Measurements from ENCODE around the gene PTPRB.

Gene PTPRB

DNA sequence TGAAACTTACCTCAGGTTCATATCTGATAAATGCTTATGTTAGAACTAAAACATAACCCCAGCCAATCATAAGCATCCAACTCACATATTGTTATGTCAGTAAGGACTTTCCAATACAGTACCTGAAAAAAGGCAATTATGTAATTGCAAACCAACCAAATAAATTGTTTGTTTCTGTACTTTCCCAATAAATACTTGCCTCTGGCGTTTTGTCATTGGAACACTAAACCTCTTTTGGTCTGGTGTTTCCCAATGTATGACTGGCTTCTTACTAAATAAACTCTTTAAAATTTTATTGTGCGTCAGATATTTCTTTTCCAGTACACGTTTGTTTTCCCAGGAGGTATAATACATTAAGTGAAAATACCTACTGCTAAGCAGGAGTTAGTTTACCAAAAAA lies 6.7 kb upstream of the PTPRB start:
- DNase-seq: no peak

DNA sequence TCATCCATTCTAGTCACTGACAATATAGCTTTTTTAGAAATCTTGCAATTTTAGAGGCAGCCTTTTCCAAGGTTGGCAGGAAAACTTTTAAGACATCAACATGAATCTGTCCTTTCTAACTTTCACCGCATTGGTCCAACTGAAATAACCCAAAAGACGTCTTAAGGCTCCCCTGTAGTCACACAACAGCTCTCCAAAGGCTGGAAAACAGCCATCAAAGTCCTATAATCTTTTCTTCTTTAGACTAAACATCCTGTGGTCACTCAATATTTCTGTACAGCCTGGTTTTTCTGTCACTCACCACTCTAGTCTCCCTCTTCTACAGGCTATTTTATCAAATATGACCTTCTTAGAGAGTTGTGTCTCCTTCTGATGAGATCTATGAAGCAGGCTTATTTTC lies 4.5 kb upstream of the PTPRB start:
- DNase-seq: no peak

DNA sequence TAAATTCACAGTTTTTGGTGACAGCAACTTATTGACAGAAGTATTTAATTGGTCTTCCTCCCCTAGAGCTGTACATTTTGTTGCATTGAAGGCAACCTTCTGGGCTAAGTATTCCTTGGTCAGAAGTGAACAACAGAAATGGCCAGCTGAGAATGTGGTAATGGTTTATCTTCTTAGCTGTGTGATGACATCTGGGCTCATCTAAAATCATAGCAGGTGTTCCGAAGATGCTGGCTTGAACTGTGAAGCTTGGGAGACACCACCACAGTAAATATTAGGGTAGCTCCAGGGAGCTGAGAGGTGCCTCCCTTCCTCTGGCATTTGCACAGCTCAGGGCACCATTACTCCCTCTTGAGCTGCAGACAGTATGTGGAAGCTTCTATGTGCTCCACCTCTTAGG lies 3.7 kb upstream of the PTPRB start:
- DNase-seq: no peak

DNA sequence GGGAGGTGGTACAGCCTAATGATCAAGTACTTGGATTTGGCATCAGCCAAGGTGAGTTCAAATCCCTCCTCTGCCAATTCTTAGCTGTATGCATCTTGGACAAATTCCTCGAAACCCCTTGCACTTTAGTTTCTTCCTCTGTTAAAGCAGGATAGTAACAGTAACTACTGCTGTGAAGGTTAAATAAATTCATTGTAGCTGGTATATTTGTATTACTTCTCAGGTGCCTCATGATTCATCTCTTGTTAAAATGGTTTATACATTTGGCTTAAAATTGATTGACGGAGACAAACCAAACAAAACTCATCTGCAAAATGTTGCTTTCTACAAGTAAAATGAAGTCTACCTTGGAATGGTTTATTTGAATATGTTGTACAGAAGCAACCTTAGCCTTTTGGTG lies 2.3 kb upstream of the PTPRB start:
- no peak for DNase-seq

DNA sequence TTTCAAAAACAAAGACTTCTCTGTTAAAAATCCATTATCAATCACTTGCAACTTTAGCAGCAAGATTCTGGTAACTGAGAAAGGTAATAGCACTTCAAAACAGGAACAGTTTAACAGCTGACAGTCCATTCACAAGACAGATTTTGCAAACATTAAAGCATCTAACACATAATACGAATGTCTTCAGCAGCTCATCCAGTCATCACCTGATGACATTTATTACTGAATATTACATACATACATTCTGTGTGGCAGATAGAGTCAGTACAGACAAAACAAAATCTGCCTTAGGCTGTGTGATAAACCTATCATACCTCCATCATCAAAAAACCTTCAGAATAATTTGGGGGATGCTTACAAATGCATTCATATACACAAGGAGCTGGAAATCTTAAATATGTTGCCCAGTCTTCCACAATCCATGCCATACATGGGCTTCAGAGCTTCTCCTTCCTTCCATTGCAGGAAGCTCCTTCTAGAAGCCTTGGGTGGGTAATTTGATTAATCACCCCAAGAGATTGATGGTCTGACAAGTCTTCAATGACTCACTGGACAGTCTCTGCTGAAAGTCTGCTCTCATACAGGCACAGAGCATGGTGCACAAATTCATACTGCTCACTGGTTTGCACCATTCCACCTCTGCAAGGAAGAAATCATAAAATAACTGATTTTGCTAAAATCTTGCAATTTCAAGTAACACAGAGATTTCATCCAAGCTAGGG lies 1.6 kb upstream of the PTPRB start:
- DNase-seq: no peak

DNA sequence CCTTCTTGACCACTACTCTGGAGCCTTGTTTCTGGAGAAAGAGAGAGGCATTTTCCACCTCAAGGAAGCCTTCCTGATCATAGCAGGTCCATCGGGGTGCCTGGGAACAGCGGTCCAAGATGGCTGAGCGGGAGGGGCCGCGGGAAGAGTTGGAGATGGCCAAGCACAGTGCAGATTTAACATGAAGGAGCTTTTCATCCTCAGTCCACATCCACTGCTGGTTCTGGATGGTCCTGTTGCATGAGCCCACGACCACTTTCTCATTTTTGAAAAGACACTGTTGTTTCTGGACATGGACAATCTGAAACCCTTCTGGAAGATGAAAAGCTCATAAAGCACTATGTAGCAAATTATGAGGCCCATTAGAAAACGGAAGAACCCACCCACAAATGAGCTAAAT lies 1.5 kb downstream of the PTPRB start:
- DNase-seq: no peak

DNA sequence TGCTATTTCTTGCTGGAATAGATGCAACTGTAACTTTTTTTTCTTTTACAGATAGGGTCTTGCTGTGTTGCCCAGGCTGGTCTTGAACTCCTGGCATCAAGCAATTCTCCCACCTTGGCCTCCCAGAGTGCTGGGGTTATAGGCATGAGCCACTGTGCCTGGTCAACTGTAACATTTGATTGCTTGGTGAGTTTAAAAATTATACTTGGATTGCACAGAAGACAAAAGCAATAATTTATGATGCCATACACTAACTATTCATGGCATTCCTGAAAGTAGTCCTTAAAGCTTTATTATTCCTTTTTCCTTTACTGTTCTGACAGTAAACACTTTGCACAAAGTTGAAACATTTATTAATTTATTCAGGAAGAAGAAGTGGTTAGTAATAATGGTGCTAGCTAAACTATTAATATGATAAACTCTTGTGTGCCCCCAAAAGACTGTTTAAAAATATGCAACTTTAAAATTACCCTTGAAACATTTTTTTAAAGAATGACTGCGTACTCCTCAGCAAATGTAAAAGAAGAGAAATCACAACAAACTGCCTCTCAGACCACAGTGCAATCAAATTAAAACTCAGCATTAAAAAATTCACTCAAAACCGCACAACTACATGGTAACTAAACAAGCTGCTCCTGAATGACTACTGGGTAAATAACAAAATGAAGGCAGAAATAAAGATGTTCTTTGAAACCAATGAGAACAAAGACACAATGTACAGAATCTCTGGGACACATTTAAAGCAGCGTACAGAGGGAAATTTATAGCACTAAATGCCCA lies 8.3 kb downstream of the PTPRB start:
- DNase-seq: no peak

DNA sequence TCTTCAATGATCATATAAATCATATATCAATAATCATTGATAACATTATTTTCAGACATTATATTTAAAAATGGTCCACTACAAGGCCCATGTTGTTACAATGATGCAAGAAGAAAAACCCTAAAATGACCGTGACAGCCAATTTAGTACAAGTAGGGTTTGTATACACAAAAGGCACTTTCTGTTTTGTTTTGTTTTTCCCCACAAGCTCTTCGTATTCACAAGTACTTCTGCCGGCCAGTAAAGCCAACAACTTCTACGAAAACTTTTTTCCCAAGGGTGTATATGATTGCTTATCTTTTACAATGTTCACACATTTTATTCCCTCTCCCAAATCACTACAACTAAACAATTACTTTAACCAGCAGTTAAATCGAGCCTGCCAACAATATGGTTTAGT lies 9.6 kb downstream of the PTPRB start:
- DNase-seq: no peak

DNA sequence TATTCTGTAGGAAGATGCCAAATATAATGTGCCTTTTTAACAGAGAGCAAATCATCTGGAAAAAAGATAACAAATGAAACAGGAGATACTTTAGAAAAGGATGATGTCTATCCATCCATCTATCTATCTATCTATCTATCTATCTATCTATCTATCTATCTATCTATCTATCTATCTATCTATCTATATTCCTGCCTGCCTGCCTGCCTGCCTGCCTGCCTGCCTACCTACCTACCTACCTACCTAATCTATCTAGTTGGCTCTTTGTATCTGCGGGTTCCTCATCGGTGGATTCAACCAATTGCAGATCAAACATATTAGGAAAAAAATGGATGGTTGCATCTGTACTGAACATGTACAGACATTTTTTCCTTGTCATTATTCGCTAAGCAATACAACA lies 11.0 kb downstream of the PTPRB start:
- DNase-seq: no peak

DNA sequence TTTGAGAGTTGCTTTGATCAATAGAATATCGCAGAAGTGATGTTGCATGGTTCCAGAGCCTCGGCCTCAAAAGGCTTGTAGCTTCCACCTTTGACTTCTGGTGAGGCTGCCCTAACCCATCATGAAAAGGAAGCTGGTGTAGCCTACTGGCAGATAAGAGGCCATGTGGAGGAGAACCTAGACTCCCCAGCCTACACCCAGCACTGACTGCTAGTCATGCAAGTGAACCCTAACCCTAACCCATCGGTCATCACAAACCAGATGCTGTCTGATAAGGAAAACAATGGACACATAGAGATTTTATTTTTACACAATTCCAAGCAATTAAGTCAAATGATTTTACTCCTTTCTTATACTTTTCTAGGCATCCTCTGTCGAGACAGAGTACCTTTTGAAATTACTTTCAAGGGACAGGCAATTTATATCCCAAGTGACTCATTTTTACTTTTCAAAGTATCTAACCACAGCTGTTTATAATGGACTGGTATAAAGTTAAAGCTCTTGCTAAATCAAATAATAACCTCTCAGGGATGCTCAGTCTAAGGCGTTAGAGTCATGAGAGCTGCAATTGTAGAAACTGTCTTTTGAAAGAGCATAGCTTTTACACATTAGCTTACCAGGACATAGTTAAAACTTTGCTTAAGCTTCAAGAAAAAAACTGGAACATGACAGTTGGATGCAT lies 17.6 kb downstream of the PTPRB start:
- no peak for DNase-seq

DNA sequence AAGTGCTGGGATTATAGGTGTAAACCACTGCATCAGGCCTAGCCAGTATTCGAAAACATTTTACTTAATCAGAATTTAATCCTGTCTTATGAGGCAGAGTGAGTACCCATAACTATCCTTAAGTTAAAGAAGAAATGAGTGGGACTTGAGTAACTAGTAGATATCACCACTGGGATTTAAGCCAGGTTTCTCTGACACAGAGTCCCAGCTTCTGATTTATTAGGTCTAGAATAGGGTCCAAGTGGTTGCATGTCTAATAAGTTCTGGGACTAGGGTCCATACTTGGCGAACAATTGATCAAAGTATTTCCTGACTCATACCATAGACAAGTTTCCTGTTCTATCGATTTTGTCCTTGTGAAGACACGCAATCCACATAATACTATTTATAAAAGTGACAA lies 18.9 kb downstream of the PTPRB start:
- no peak for DNase-seq

DNA sequence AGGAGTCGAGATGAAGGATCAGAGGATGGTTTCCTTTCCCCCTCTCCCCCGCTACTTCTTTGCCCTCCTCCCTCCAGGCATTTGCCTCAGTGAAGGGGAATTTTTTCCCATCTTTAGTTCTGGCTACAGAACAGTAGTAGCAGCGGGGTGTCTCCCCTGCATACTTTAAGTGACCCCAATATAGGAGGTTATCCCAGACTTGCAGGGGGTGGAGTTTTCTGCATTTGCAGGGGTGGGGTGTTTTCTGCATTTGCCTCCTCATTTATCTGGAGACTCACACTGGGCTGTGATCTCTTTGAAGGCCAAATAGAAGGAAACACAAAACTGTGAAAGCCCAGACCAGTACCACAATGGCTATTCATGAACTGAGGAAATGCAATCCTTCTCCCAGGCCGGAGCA lies 19.8 kb downstream of the PTPRB start:
- no peak for DNase-seq

DNA sequence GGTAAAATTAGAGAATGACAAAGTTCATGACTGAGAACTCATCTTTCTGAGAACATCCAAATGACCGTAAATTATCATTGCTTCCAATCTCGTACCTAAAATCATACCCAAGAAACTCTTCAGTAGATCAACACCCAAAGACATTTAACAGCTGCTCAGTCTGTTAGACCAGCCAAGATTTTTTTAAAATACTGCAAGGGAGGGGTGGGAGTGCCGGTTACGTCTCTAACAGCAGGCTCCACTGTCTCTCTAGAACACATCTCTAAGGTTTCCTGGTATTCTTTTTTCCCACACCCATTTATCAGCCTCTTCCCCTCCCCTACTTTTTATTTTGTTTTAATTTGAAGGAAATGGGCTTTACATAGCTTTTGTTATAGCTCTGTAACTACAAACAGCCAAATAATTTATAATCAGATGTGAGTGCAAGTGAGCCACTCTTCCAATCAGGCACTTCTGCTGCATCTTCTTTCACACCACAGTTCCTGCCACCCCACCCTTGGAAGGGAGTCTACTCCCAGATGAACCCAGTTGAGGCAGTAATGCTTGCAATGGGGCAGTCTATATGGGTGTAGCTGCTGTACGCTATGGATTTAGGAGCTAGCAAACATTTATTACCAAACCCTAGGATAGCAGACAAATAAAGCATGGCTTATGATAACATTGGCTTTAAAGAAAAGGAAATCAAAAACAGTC lies 21.9 kb downstream of the PTPRB start:
- no peak for DNase-seq

DNA sequence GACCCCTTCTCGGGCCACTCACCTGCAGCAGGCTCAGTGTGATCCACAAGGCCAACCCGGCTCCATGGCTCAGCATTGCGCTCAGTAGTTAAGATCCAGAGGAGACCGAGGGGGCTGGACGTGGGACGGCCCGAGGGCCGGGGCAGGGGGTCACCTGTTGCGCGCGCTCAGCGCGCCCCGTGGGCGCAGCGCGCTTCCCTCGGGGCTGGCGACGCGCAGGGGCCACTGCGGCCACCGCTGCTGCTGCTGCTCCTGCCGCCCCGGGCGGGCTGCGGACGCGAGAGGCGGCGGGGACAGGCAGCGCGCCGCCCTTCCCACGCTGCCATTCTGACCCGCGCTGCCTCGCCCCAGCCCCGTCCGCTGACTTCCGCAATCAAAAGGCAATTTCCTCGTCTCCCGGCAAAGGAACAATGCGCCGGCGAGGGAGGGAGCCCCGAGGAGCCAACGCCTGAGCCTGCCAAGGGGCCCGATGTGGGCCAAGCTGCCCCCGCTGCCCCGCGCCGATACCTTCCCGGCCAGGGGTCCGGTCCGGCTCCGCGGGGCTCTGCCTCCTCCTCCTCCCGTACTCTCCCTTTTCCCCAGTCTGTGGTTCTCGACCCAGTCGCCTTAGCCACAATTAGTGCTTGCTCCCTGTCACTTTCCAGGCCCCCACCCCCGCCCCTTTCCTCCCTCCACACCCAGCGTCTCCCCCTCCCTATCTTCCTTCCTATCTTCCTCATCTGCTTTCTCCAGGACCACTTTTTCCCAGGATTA lies 27.3 kb downstream of the PTPRB start:
- DNase-seq: peak in 9 of 51 donors; percentile 3 to 24 (median 8)

DNA sequence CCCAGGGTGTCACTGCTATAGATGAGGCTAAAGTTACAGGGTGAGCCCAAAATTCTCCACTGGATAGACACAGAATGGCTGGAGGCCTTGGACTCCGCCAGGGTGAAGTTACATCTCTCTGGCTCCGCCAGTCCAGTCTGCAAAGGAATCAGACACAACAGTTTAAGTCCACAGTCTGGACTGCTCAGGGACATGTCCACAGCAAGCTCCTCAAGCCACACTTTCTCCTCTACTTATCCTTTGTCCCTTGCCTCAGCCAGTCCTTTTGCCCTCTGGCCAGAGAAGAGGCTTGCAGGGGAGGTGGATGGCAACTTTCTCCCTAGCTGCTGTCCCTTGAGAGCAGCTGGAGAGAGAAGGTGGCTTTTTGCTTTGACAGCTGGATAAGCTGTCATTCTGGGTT lies 28.0 kb downstream of the PTPRB start:
- no peak for DNase-seq

DNA sequence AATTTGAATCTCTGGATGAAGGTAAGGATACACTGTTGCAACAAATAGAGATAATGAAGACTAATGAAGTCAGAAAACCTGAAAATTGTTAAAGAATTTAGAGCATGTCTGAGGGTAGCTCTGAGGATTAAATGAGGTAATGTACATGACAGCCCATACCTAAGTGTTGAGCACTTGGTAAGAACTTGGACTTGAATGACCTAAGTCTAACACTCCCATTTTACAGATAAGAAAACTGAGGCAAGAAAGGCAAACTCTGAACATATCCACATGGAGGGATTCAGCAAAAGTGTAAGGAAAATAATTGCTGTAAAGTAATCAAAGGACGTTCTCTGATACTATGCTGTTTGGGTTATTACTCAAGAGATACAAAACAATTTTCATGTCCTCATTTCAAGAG lies 29.0 kb downstream of the PTPRB start:
- no peak for DNase-seq

DNA sequence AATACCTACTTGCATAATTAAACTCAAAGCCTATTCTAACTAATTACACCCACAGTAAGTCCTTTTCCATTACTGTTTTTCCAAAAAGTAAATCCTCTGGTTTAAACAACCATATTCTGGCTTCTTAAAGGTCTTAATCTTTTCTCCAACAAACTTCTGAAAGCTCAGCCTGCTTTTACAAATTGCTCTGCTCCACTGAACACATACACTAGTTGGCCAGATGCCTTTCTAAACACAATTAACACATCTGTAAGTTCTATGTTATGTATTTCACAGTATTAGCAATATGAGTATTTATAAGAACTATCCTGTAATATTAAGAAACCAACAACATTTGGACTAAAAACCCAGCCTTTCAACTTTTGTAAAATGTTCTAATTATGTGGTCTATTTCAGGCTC lies 30.1 kb downstream of the PTPRB start:
- DNase-seq: no peak

DNA sequence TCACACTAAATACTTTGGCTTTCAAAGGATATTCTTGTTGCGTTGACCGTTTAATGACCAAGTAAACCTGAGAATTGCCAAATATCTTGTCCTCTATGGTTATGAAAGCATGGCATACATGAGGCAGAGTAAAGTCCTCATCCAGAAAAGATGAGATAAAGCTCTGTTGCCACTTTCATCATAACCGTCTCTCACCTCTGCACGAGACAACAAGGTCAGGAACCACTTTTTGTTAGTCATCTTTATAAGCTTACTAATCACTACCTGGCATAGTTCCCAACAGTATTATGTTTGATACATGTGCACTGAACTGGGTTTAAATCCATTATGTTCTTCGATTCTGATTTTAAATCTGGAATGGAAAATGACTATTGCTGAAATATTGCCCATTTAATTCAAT lies 31.3 kb downstream of the PTPRB start:
- DNase-seq: no peak

DNA sequence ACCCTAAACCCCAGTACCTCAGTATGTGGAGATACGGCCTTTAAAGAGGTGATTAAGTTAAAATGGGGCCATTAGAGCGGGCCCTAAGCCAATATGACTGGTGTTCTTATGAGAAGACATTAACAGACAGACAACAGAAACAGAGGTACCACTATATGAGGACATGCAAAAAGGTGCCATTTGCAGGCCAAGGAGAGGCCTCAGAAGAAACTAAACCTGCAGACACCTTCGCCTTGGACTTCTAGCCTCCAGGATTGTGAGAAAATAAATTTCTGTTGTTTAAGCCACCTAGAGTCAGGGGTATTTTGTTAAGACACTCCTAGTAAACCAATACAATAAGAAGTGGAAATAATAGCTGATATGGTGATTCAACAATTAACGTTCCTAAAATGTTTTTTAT lies 32.6 kb downstream of the PTPRB start:
- no peak for DNase-seq

DNA sequence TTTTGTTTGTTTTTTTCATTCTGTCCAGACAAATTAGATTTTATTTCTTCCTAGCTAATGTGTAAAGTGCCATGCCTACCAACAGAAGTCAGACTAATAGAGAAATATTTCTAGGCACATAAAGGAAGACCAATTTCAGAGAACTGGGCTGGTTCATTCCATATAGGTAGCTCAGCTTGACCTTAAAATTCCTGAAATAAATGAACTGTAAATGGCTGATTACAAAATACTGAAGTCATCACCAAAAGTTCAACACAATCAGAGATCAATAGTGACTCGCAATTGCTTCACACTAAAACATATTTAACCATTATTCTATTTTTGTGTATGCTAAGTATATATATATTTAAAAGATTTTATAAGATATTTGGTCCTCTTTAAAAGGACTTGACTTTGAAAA lies 34.2 kb downstream of the PTPRB start:
- no peak for DNase-seq

DNA sequence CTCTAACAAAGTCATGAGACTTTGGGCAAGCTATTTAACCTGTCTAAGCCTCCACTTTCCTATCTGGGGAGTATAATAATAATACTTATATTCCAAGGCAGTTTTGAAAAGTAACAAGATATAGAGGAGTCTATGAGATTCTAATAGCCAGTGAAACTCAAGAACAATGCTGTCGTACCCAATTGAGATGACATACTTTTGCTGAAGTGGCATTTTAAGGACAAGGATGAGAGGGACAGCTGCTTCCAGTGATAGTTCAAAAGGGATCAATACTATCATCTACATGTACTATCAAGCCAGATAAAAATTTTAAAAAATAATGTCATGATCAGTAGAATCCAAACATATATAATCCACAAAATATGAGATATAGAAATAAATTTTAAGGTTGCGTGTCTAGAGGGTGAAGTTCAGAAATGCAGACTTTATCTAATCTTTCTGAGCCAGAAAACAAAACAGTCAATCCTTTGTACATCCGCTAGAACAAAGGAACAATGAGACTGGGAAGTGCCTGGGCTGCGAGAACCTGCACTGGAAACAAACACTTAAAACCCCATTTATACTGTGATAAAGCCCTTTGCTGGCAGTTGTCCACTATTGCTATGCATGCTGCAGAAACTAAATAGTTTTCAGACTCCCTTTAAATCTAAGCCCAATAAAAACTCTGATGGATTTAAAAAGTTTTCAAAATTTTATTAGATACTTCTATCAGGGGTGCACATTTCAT lies 38.6 kb downstream of the PTPRB start:
- peak in 13 of 51 donors; percentile 3 to 26 (median 18) for DNase-seq

Measured in hypothalamus (tissue), 51 donors.